Tibial nerve (tissue), 3 donors: Measurements from ENCODE around the gene FZD7.

Experiments
- CTCF ChIP-seq, 5 experiments: fragments of 200-600 bp in 3 of 5; fragments of 450-650 bp in 2 of 5; sonication (generic) in 3 of 5; IDR thresholded peaks; one replicate each; pipeline ENCODE4 v1.5.1; 2016 to 2019; ENCODE audit warnings: antibody characterized with exemption in 5 of 5, mild to moderate bottlenecking in 3 of 5, moderate library complexity in 2 of 5
- POLR2A ChIP-seq, 2 donors: fragments of 450-650 bp; IDR thresholded peaks; one replicate each; pipeline ENCODE4 v1.6.1; 2017; ENCODE audit warnings: antibody characterized with exemption in 2 of 2, mild to moderate bottlenecking in 2 of 2, moderate library complexity in 2 of 2

- TF ChIP-seq CTCF (IDR thresholded peaks at IDR 0.05) (no peak), POLR2A (IDR thresholded peaks at IDR 0.05) (no peak)
These were observed 30.7 kb downstream of the FZD7 start for GRCh38 chr2:202064171-202064880.
